Caco-2 (cell line): ENCODE measurements around the gene FAM114A2. TPM values are rescaled to one million over a fixed set of nuclear protein-coding genes. Genes with fewer than 3 reads are reported as not detected.

Source experiments
- BruUV-seq: library from RNA; stranded (reverse); fragments of 400-500 nt; replicated peaks from 2 replicates; lab custom pipeline; 2021; lab: Mats Ljungman, UMichigan
- CTCF ChIA-PET: fragments of 300-600 bp; sonication (Branson Sonifier 250); formaldehyde crosslinking; loops from one replicate; lab custom pipeline; 2022; ENCODE audit warnings: antibody characterized with exemption; lab: Charles Lee
- POLR2A ChIA-PET: fragments of 300-600 bp; sonication (Branson Sonifier 250); formaldehyde crosslinking; loops from one replicate; lab custom pipeline; 2022; ENCODE audit warnings: antibody characterized with exemption; lab: Charles Lee
- DNase-seq, 2 experiments: peaks; one replicate each; pipeline versions ENCODE4 v3.0.0 to v3.0.0-alpha.2; 2020 to 2022
- H3K27me3 ChIP-seq: replicated peaks from 2 replicates; pipeline ENCODE4 v1.6.0; 2011; ENCODE audit warnings: low read length; ENCODE audit not compliant: control insufficient read depth, insufficient read depth
- H3K36me3 ChIP-seq: 2 replicates; pipeline ENCODE4 v1.5.1; 2011; ENCODE audit warnings: low read length; ENCODE audit not compliant: control insufficient read depth, insufficient read depth
- H3K4me1 ChIP-seq: fragments of 250-450 bp; sonication (Bioruptor Pico); 2 replicates; pipeline ENCODE4 v1.5.1; 2020; ENCODE audit warnings: mild to moderate bottlenecking
- H3K4me3 ChIP-seq: 2 replicates; pipeline ENCODE4 v1.5.1; 2011; ENCODE audit warnings: low read depth, mild to moderate bottlenecking, control low read depth, low read length
- H3K9me3 ChIP-seq: fragments of 250-450 bp; sonication (Bioruptor Pico); 2 replicates; pipeline ENCODE4 v1.5.1; 2020; ENCODE audit warnings: mild to moderate bottlenecking, moderate library complexity
- H3K27ac Mint-ChIP-seq: one replicate; pipeline ENCODE4 v1.8.0; 2022; ENCODE audit warnings: mixed read lengths; ENCODE audit not compliant: unreplicated experiment
- H3K27me3 Mint-ChIP-seq: one replicate; pipeline ENCODE4 v1.8.0; 2022; ENCODE audit warnings: mixed read lengths; ENCODE audit not compliant: insufficient read depth, unreplicated experiment
- H3K36me3 Mint-ChIP-seq: one replicate; pipeline ENCODE4 v1.8.0; 2022; ENCODE audit warnings: mild to moderate bottlenecking, mixed read lengths; ENCODE audit not compliant: insufficient read depth, unreplicated experiment
- H3K4me1 Mint-ChIP-seq: one replicate; pipeline ENCODE4 v1.8.0; 2022; ENCODE audit warnings: low read depth, mixed read lengths; ENCODE audit not compliant: unreplicated experiment
- H3K4me3 Mint-ChIP-seq: one replicate; pipeline ENCODE4 v1.8.0; 2022; ENCODE audit warnings: mild to moderate bottlenecking, moderate library complexity, mixed read lengths; ENCODE audit not compliant: unreplicated experiment
- H3K9me3 Mint-ChIP-seq: one replicate; pipeline ENCODE4 v1.8.0; 2022; ENCODE audit warnings: mixed read lengths; ENCODE audit not compliant: unreplicated experiment
- CTCF ChIP-seq, 2 experiments: fragments of 200-600 bp in 1 of 2; IDR thresholded peaks; 1 replicate in 1 of 2; 2 replicates in 1 of 2; pipeline versions ENCODE4 v1.5.1 to v1.8.0; 2011 to 2022; ENCODE audit warnings: antibody characterized with exemption in 1 of 2, control low read depth in 1 of 2, inconsistent platforms in 1 of 2, low read depth in 1 of 2, low read length in 1 of 2, mild to moderate bottlenecking in 1 of 2, moderate library complexity in 1 of 2; ENCODE audit not compliant: insufficient read depth in 1 of 2, severe bottlenecking in 1 of 2, unreplicated experiment in 1 of 2
- intact Hi-C: fragments of 100-400 bp; cut with micrococcal nuclease; formaldehyde crosslinking; loops from one replicate; pipeline ENCODE4 v1.10.0; 2022; ENCODE audit not compliant: unreplicated experiment
- total RNA-seq: library from RNA; stranded (reverse); gene quantifications from 2 replicates; pipeline ENCODE4 v1.2.3, GENCODE V29; 2022

FAM114A2 gene
- total RNA-seq, 1 experiment from 2014 or later = 15.6 TPM

GRCh38 chr5:154086146-154086545, 47.4 kb upstream of the FAM114A2 start:
- no peak overlapping the region for H3K27ac Mint-ChIP-seq
- H3K9me3 Mint-ChIP-seq = no peaks in the 10 kb centered on the region
- TF ChIP-seq CTCF (IDR thresholded peaks at IDR 0.05; ENCODE audit: insufficient read depth in 1 of 2, low read depth in 1 of 2, low read length in 1 of 2, severe bottlenecking in 1 of 2, unreplicated experiment in 1 of 2) = no peak
- CTCF ChIA-PET = interaction anchor here (1.3 kb wide), 1 partner anchor 14 kb away, joined by 4 read pairs; no protein-coding TSS in a partner anchor
- DNase-seq = no peak
- POLR2A ChIA-PET = no interaction called here
- no peaks in the 10 kb centered on the region for H3K4me1 ChIP-seq
- H3K4me3 Mint-ChIP-seq = no peak overlapping the region
- no peaks in the 10 kb centered on the region for H3K4me1 Mint-ChIP-seq
- no TSS peak for BruUV-seq
- H3K4me3 ChIP-seq = no peak overlapping the region
- no peaks in the 10 kb centered on the region for H3K36me3 ChIP-seq
- peaks cover 12% of the 10 kb centered on the region for H3K27me3 Mint-ChIP-seq
- no peaks in the 10 kb centered on the region for H3K36me3 Mint-ChIP-seq
- 0 out of 2 replicates have a peak, but pooled peaks cover 1% of the 10 kb centered on the region for H3K27me3 ChIP-seq
- intact Hi-C loops = no loop called here
- H3K9me3 ChIP-seq = no peaks in the 10 kb centered on the region

GRCh38 chr5:154084062-154084639, 45.4 kb upstream of the FAM114A2 start:
- H3K27me3 ChIP-seq = 0 out of 2 replicates have a peak, but pooled peaks cover 1% of the 10 kb centered on the region
- Mint-ChIP-seq H3K27ac (no peak overlapping the region), H3K27me3 (peaks cover 12% of the 10 kb centered on the region), H3K9me3 (no peaks in the 10 kb centered on the region), H3K4me1 (no peaks in the 10 kb centered on the region), H3K4me3 (no peak overlapping the region), H3K36me3 (no peaks in the 10 kb centered on the region)
- no peaks in the 10 kb centered on the region for H3K9me3 ChIP-seq
- intact Hi-C loops = no loop called here
- TF ChIP-seq CTCF (IDR thresholded peaks at IDR 0.05; ENCODE audit: insufficient read depth in 1 of 2, low read depth in 1 of 2, low read length in 1 of 2, severe bottlenecking in 1 of 2, unreplicated experiment in 1 of 2) = no peak
- H3K36me3 ChIP-seq = no peaks in the 10 kb centered on the region
- no peak for DNase-seq
- no TSS peak for BruUV-seq
- no peaks in the 10 kb centered on the region for H3K4me1 ChIP-seq
- CTCF ChIA-PET = no interaction called here
- POLR2A ChIA-PET = no interaction called here
- H3K4me3 ChIP-seq = no peak overlapping the region

DNA sequence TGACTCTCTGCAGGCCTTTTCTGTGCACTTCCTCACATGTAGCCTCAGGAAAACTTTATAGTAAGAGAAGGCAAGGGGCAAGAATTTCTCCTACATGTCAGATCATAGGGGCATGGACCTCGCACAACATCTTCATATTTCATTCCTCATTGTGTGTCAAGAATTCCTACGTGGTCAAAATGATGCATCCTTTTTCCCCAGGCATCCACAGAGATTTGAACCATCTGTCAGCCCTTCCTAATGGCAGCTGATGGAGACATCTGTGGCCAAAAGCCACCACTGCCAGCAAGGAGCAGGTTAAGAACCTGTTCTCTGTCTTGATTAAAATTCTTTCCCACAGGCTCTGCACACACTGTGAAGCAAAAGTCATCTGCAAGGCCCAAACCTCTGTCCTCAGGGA, 42.5 kb upstream of the FAM114A2 start:
- no peaks in the 10 kb centered on the region for H3K36me3 ChIP-seq
- intact Hi-C loops = no loop called here
- CTCF ChIA-PET = no interaction called here
- POLR2A ChIA-PET = no interaction called here
- TF ChIP-seq CTCF (IDR thresholded peaks at IDR 0.05; ENCODE audit: insufficient read depth in 1 of 2, low read depth in 1 of 2, low read length in 1 of 2, severe bottlenecking in 1 of 2, unreplicated experiment in 1 of 2) = no peak
- Mint-ChIP-seq H3K27ac (no peak overlapping the region), H3K27me3 (peaks cover 4% of the 10 kb centered on the region), H3K36me3 (no peaks in the 10 kb centered on the region), H3K9me3 (no peaks in the 10 kb centered on the region), H3K4me3 (no peak overlapping the region), H3K4me1 (no peaks in the 10 kb centered on the region)
- 0 out of 2 replicates have a peak, but pooled peaks cover 1% of the 10 kb centered on the region for H3K27me3 ChIP-seq
- no peaks in the 10 kb centered on the region for H3K9me3 ChIP-seq
- no peaks in the 10 kb centered on the region for H3K4me1 ChIP-seq
- H3K4me3 ChIP-seq = no peak overlapping the region
- BruUV-seq = no TSS peak
- no peak for DNase-seq
